HuH-7.5 (cell line): Measurements from ENCODE around the gene CCDC106.

Experiments
- DNase-seq: peaks from one replicate; pipeline ENCODE4 v3.0.0; 2011; ENCODE audit warnings: low spot score

CCDC106 gene

GRCh38 chr19:55668603-55669348, 20.8 kb downstream of the CCDC106 start:
- DNase-seq: no peak

GRCh38 chr19:55669418-55670279, 21.6 kb downstream of the CCDC106 start:
- DNase-seq: no peak

GRCh38 chr19:55670280-55671053, 22.5 kb downstream of the CCDC106 start:
- DNase-seq: no peak

- DNase-seq: no peak
Measured at GRCh38 chr19:55671054-55671378, 23.0 kb downstream of the CCDC106 start.

GRCh38 chr19:55672418-55672817, 24.4 kb downstream of the CCDC106 start:
- no peak for DNase-seq

GRCh38 chr19:55673465-55673864, 25.5 kb downstream of the CCDC106 start:
- DNase-seq: no peak

GRCh38 chr19:55673889-55674288, 25.9 kb downstream of the CCDC106 start:
- DNase-seq: no peak

- DNase-seq: no peak
Measured at GRCh38 chr19:55674459-55674840, 26.4 kb downstream of the CCDC106 start.

GRCh38 chr19:55674841-55675660, 27.0 kb downstream of the CCDC106 start, which contains the start of gene EPN1:
Gene EPN1, plus strand, starts transcription at chr19:55675226. Its CDS starts 3,402 bp downstream, at chr19:55678628.
- DNase-seq: peak; percentile 99

- DNase-seq: no peak
Measured at GRCh38 chr19:55675661-55676354, 27.8 kb downstream of the CCDC106 start.

GRCh38 chr19:55676383-55676782, 28.4 kb downstream of the CCDC106 start:
- DNase-seq: no peak

- DNase-seq: no peak
Measured at GRCh38 chr19:55676889-55677505, 29.0 kb downstream of the CCDC106 start.

- no peak for DNase-seq
Measured at GRCh38 chr19:55677572-55678028, 29.6 kb downstream of the CCDC106 start.

GRCh38 chr19:55678121-55678671, 30.2 kb downstream of the CCDC106 start:
- DNase-seq: no peak

- no peak for DNase-seq
Measured at GRCh38 chr19:55679343-55680257, 31.6 kb downstream of the CCDC106 start.

GRCh38 chr19:55680339-55681130, 32.5 kb downstream of the CCDC106 start:
- DNase-seq: no peak

- DNase-seq: no peak
Measured at GRCh38 chr19:55681131-55682092, 33.4 kb downstream of the CCDC106 start.
